ENCODE measurements around the gene EPHB1. TPM values are rescaled to one million over a fixed set of nuclear protein-coding genes. Genes with fewer than 3 reads are reported as not detected.
A peak's percentile ranks its signal among the peaks of the same experiment; 100 is the strongest.

Gene EPHB1
- polyA plus RNA-seq, 1 of the 3 experiments (the other 2 are of a cell fraction) = 1.2 TPM

DNA sequence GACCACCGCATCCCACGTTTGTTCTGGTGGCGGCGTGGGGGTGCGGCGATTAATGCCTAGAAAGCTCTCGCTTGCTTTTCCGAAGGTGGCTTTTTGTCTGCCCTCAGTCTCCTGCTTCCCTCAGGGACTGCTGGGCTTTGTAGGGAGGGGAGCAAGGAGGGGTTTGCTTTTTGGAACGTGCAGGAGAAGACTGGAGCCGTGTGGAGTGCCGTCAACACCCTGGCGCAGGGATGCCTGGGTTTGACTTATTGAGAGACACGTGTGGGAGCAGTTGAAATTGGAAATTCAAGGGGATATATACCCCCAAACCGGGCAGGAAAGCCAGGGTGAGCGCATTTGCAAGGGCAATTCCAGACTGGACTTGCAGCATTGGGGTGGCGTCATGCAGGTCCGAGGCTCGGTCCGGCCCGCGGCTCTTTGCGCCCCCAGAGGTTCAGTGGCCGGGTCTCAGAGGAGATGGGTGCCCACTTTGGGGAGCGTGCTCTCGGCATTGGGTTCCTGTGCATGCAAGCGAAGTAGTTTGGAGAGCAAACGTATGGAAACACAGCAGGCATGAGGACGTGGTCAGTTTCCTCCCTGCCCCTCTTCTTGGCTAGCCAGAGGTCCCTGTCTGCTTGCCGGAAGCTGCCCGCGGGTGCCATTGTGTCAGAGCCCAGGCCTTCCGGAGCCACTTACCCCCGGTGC lies 2.1 kb downstream of the EPHB1 start:
- Histone ChIP-seq H3K4me2 (peak overlapping the region; percentile 96), H3K79me2 (ENCODE audit: insufficient read depth) (0 out of 2 replicates have a peak, but pooled peaks cover 10% of the 10 kb centered on the region), H4K20me1 (ENCODE audit: insufficient read depth) (peaks cover 7% of the 10 kb centered on the region), H3K27ac (ENCODE audit: low read depth in 2 of 2, low read length in 1 of 2) (no peak overlapping the region), H3K4me1 (ENCODE audit: control insufficient read depth in 1 of 2, insufficient read depth in 2 of 2, low read depth in 1 of 2, low read length in 1 of 2) (peaks cover 0 to 8% of the 10 kb centered on the region in 2 experiments; a peak in 1 of 4 replicates), H3F3A (replicated peaks; ENCODE audit: insufficient read depth) (no peaks in the 10 kb centered on the region), H3K4me3 (ENCODE audit: low read depth in 2 of 2, low read length in 1 of 2) (peak overlapping the region; percentile 52 to 83; a peak in 2 of 4 replicates), H3K9me3 (no peaks in the 10 kb centered on the region), H3K36me3 (replicated peaks in 1 of 2; ENCODE audit: control insufficient read depth in 1 of 2, insufficient read depth in 2 of 2, low read length in 1 of 2) (no peaks in the 10 kb centered on the region), H2AFZ (ENCODE audit: low read depth) (peak overlapping the region; percentile 81; the same call in 1 of the 2 replicates), H3K9ac (no peak overlapping the region), H3K27me3 (ENCODE audit: insufficient read depth) (no peaks in the 10 kb centered on the region; the same call in 1 of the 2 replicates), H3K9me2 (no peaks in the 10 kb centered on the region)
- DNase-seq = peak; percentile 34
- POLR2A ChIA-PET = no interaction called here
- WGBS (ENCODE audit: low lambda C conversion rate) = 25% methylated on average over 22 of the region's 33 CpGs
- no peak for TF ChIP-seq FOXJ3 (CRISPR knock-in tag; IDR thresholded peaks at IDR 0.05)
- no peak for TF ChIP-seq RFX5 (IDR thresholded peaks at IDR 0.05; ENCODE audit: low read length)
- TF ChIP-seq EZH2phosphoT487 (IDR thresholded peaks at IDR 0.05; ENCODE audit: borderline replicate concordance, low read depth) = no peak
- CTCF ChIA-PET = interaction anchor here (1.1 to 8.1 kb wide), 4 partner anchors 194 to 1245 kb away, joined by 3 to 103 read pairs (median 42); no protein-coding TSS in a partner anchor

GRCh38 chr3:134797741-134798451 lies 2.8 kb downstream of the EPHB1 start:
- 78% methylated on average over 13 of the region's 13 CpGs for WGBS (ENCODE audit: low lambda C conversion rate)
- ChIA-PET POLR2A (no interaction called here), CTCF (interaction anchor here (1.1 kb wide), 1 partner anchor 197 kb away, joined by 3 read pairs; no protein-coding TSS in a partner anchor)
- Histone ChIP-seq H3K4me3 (ENCODE audit: low read depth in 2 of 2, low read length in 1 of 2) (no peak overlapping the region), H3K27me3 (ENCODE audit: insufficient read depth) (no peaks in the 10 kb centered on the region; the same call in 1 of the 2 replicates), H3F3A (replicated peaks; ENCODE audit: insufficient read depth) (no peaks in the 10 kb centered on the region), H3K36me3 (replicated peaks in 1 of 2; ENCODE audit: control insufficient read depth in 1 of 2, insufficient read depth in 2 of 2, low read length in 1 of 2) (no peaks in the 10 kb centered on the region), H3K9me3 (no peaks in the 10 kb centered on the region), H3K4me1 (ENCODE audit: control insufficient read depth in 1 of 2, insufficient read depth in 2 of 2, low read depth in 1 of 2, low read length in 1 of 2) (peaks cover 0 to 8% of the 10 kb centered on the region in 2 experiments; a peak in 1 of 4 replicates), H3K79me2 (ENCODE audit: insufficient read depth) (0 out of 2 replicates have a peak, but pooled peaks cover 10% of the 10 kb centered on the region), H3K27ac (ENCODE audit: low read depth in 2 of 2, low read length in 1 of 2) (no peak overlapping the region), H3K9me2 (no peaks in the 10 kb centered on the region), H3K9ac (no peak overlapping the region), H3K4me2 (peak overlapping the region; percentile 96; the same call in 1 of the 2 replicates), H2AFZ (ENCODE audit: low read depth) (no peak overlapping the region), H4K20me1 (ENCODE audit: insufficient read depth) (peaks cover 7% of the 10 kb centered on the region)
- TF ChIP-seq SMC3 (IDR thresholded peaks at IDR 0.05; ENCODE audit: low read depth, low read length) (no peak), YY1 (IDR thresholded peaks at IDR 0.05; ENCODE audit: low read depth) (no peak), NRF1 (IDR thresholded peaks at IDR 0.05; ENCODE audit: low read depth, low read length) (no peak), MAX (IDR thresholded peaks at IDR 0.05; ENCODE audit: low read depth) (no peak), TEAD4 (IDR thresholded peaks at IDR 0.05; ENCODE audit: borderline replicate concordance, insufficient read depth) (no peak), GATA2 (CRISPR knock-in tag; IDR thresholded peaks at IDR 0.05) (no peak), JUND (IDR thresholded peaks at IDR 0.05) (no peak), RAD21 (IDR thresholded peaks at IDR 0.05; ENCODE audit: low read length) (no peak), TCF12 (IDR thresholded peaks at IDR 0.05) (no peak), EZH2phosphoT487 (IDR thresholded peaks at IDR 0.05; ENCODE audit: borderline replicate concordance, low read depth) (no peak), RXRA (IDR thresholded peaks at IDR 0.05; ENCODE audit: borderline replicate concordance, low read depth) (no peak), POLR2AphosphoS5 (IDR thresholded peaks at IDR 0.05; ENCODE audit: low read depth, low read length) (no peak), PBX3 (IDR thresholded peaks at IDR 0.05) (no peak), ELF1 (IDR thresholded peaks at IDR 0.05) (no peak)
- TF ChIP-seq, protein P1, sequence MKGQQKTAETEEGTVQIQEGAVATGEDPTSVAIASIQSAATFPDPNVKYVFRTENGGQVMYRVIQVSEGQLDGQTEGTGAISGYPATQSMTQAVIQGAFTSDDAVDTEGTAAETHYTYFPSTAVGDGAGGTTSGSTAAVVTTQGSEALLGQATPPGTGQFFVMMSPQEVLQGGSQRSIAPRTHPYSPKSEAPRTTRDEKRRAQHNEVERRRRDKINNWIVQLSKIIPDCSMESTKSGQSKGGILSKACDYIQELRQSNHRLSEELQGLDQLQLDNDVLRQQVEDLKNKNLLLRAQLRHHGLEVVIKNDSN (IDR thresholded peaks at IDR 0.05; ENCODE audit: borderline replicate concordance, low read depth) = no peak
- TF ChIP-seq, protein P2, sequence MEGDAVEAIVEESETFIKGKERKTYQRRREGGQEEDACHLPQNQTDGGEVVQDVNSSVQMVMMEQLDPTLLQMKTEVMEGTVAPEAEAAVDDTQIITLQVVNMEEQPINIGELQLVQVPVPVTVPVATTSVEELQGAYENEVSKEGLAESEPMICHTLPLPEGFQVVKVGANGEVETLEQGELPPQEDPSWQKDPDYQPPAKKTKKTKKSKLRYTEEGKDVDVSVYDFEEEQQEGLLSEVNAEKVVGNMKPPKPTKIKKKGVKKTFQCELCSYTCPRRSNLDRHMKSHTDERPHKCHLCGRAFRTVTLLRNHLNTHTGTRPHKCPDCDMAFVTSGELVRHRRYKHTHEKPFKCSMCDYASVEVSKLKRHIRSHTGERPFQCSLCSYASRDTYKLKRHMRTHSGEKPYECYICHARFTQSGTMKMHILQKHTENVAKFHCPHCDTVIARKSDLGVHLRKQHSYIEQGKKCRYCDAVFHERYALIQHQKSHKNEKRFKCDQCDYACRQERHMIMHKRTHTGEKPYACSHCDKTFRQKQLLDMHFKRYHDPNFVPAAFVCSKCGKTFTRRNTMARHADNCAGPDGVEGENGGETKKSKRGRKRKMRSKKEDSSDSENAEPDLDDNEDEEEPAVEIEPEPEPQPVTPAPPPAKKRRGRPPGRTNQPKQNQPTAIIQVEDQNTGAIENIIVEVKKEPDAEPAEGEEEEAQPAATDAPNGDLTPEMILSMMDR (IDR thresholded peaks at IDR 0.05) = no peak
- TF ChIP-seq, protein P3, sequence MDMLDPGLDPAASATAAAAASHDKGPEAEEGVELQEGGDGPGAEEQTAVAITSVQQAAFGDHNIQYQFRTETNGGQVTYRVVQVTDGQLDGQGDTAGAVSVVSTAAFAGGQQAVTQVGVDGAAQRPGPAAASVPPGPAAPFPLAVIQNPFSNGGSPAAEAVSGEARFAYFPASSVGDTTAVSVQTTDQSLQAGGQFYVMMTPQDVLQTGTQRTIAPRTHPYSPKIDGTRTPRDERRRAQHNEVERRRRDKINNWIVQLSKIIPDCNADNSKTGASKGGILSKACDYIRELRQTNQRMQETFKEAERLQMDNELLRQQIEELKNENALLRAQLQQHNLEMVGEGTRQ (IDR thresholded peaks at IDR 0.05; ENCODE audit: borderline replicate concordance, low read depth, low read length) = no peak
- no peak for DNase-seq
